Measurements from ENCODE around the gene TAPBPL.
"Not testable (repeated sequence)": the region's sequence is repeated elsewhere in the genome, so short reads cannot be mapped to it uniquely, and the experiment has no call there.

TAPBPL gene

GRCh38 chr12:6494258-6494743, 42.5 kb downstream of the TAPBPL start:
- Histone ChIP-seq H3K14ac (ENCODE audit: low read length in 2 of 2) (no peak overlapping the region), H2BK120ac (ENCODE audit: low read depth, low read length) (no peak overlapping the region), H3K4me3 (ENCODE audit: insufficient read depth in 1 of 2, low read depth in 1 of 2, low read length in 2 of 2) (peak overlapping the region; percentile 61 to 94), H3K18ac (ENCODE audit: low read depth in 1 of 2, low read length in 2 of 2) (peak overlapping the region in 1 of 2 experiments; percentile 18), H2BK15ac (ENCODE audit: low read depth, poor library complexity, severe bottlenecking) (no peak overlapping the region), H3K27ac (ENCODE audit: low read length, poor library complexity, severe bottlenecking) (peak overlapping the region; percentile 49), H4K8ac (ENCODE audit: low read length) (no peak overlapping the region), H2AFZ (ENCODE audit: low read depth, low read length) (peak overlapping the region; percentile 36), H3K36me3 (ENCODE audit: control insufficient read depth in 1 of 2, insufficient read depth in 2 of 2, low read depth in 1 of 2, low read length in 2 of 2) (peaks cover 20 to 46% of the 10 kb centered on the region in 2 experiments), H3K27me3 (ENCODE audit: control insufficient read depth in 1 of 2, insufficient read depth in 1 of 2, low read length in 2 of 2) (no peaks in the 10 kb centered on the region), H3K4ac (ENCODE audit: low read depth in 1 of 2, low read length in 2 of 2) (no peak overlapping the region), H2AK5ac (ENCODE audit: low read length, severe bottlenecking) (no peak overlapping the region), H2BK5ac (ENCODE audit: low read depth, low read length, poor library complexity, severe bottlenecking) (no peak overlapping the region), H3K4me1 (ENCODE audit: control insufficient read depth, insufficient read depth, low read depth, low read length) (no peaks in the 10 kb centered on the region), H3K9ac (ENCODE audit: low read length) (peak overlapping the region; percentile 75), H3K23ac (ENCODE audit: low read length in 2 of 2) (no peak overlapping the region), H3K9me3 (ENCODE audit: control insufficient read depth, low read length) (no peaks in the 10 kb centered on the region), H3K79me1 (replicated peaks; ENCODE audit: low read length, poor library complexity, severe bottlenecking) (peaks cover 33% of the 10 kb centered on the region), H3K4me2 (ENCODE audit: low read length, poor library complexity, severe bottlenecking) (peak overlapping the region; percentile 90), H4K91ac (ENCODE audit: low read length) (no peak overlapping the region), H2BK12ac (ENCODE audit: low read length in 2 of 2) (no peak overlapping the region)
- under 1% methylated on average over 11 of the region's 14 CpGs for WGBS
- no peak for DNase-seq

- Histone ChIP-seq H3K23ac (ENCODE audit: low read length in 2 of 2) (no peak overlapping the region), H3K9ac (ENCODE audit: low read length) (peak overlapping the region; percentile 75), H3K14ac (ENCODE audit: low read length in 2 of 2) (no peak overlapping the region), H3K4me2 (ENCODE audit: low read length, poor library complexity, severe bottlenecking) (peak overlapping the region; percentile 57), H3K79me1 (replicated peaks; ENCODE audit: low read length, poor library complexity, severe bottlenecking) (peaks cover 35% of the 10 kb centered on the region), H3K4ac (ENCODE audit: low read depth in 1 of 2, low read length in 2 of 2) (no peak overlapping the region), H2BK5ac (ENCODE audit: low read depth, low read length, poor library complexity, severe bottlenecking) (no peak overlapping the region), H2BK15ac (ENCODE audit: low read depth, poor library complexity, severe bottlenecking) (no peak overlapping the region), H2BK12ac (ENCODE audit: low read length in 2 of 2) (peak overlapping the region in 1 of 2 experiments; percentile 29), H3K4me1 (ENCODE audit: control insufficient read depth, insufficient read depth, low read depth, low read length) (no peaks in the 10 kb centered on the region), H3K27me3 (ENCODE audit: control insufficient read depth in 1 of 2, insufficient read depth in 1 of 2, low read length in 2 of 2) (no peaks in the 10 kb centered on the region), H3K4me3 (ENCODE audit: insufficient read depth in 1 of 2, low read depth in 1 of 2, low read length in 2 of 2) (peak overlapping the region in 1 of 2 experiments; percentile 94), H2BK120ac (ENCODE audit: low read depth, low read length) (no peak overlapping the region), H4K8ac (ENCODE audit: low read length) (no peak overlapping the region), H4K91ac (ENCODE audit: low read length) (no peak overlapping the region), H2AK5ac (ENCODE audit: low read length, severe bottlenecking) (no peak overlapping the region), H3K27ac (ENCODE audit: low read length, poor library complexity, severe bottlenecking) (no peak overlapping the region), H2AFZ (ENCODE audit: low read depth, low read length) (no peak overlapping the region), H3K18ac (ENCODE audit: low read depth in 1 of 2, low read length in 2 of 2) (no peak overlapping the region), H3K9me3 (ENCODE audit: control insufficient read depth, low read length) (no peaks in the 10 kb centered on the region), H3K36me3 (ENCODE audit: control insufficient read depth in 1 of 2, insufficient read depth in 2 of 2, low read depth in 1 of 2, low read length in 2 of 2) (peaks cover 24 to 52% of the 10 kb centered on the region in 2 experiments)
- WGBS, result no CpG with 5 or more reads among the region's 1 CpG
- DNase-seq, result no peak
Measured at GRCh38 chr12:6494968-6495367, 43.1 kb downstream of the TAPBPL start.

GRCh38 chr12:6497291-6497690, 45.4 kb downstream of the TAPBPL start:
- Histone ChIP-seq H3K79me1 (replicated peaks; ENCODE audit: low read length, poor library complexity, severe bottlenecking) (peaks cover 37% of the 10 kb centered on the region), H3K36me3 (ENCODE audit: control insufficient read depth in 1 of 2, insufficient read depth in 2 of 2, low read depth in 1 of 2, low read length in 2 of 2) (peaks cover 22 to 60% of the 10 kb centered on the region in 2 experiments)
- not testable (repeated sequence) for H3K9ac ChIP-seq (ENCODE audit: low read length); DNase-seq; H2AFZ ChIP-seq (ENCODE audit: low read depth, low read length); H4K91ac ChIP-seq (ENCODE audit: low read length); H3K4me2 ChIP-seq (ENCODE audit: low read length, poor library complexity, severe bottlenecking); H2AK5ac ChIP-seq (ENCODE audit: low read length, severe bottlenecking); H2BK120ac ChIP-seq (ENCODE audit: low read depth, low read length); H3K14ac ChIP-seq (ENCODE audit: low read length in 2 of 2); H3K4ac ChIP-seq (ENCODE audit: low read depth in 1 of 2, low read length in 2 of 2); H2BK12ac ChIP-seq (ENCODE audit: low read length in 2 of 2); H3K27me3 ChIP-seq (ENCODE audit: control insufficient read depth in 1 of 2, insufficient read depth in 1 of 2, low read length in 2 of 2); H3K9me3 ChIP-seq (ENCODE audit: control insufficient read depth, low read length); H3K4me3 ChIP-seq (ENCODE audit: insufficient read depth in 1 of 2, low read depth in 1 of 2, low read length in 2 of 2); H3K23ac ChIP-seq (ENCODE audit: low read length in 2 of 2); H2BK5ac ChIP-seq (ENCODE audit: low read depth, low read length, poor library complexity, severe bottlenecking); H3K18ac ChIP-seq (ENCODE audit: low read depth in 1 of 2, low read length in 2 of 2); H4K8ac ChIP-seq (ENCODE audit: low read length); H3K4me1 ChIP-seq (ENCODE audit: control insufficient read depth, insufficient read depth, low read depth, low read length); H2BK15ac ChIP-seq (ENCODE audit: low read depth, poor library complexity, severe bottlenecking); H3K27ac ChIP-seq (ENCODE audit: low read length, poor library complexity, severe bottlenecking)
- WGBS, result 79% methylated on average over 3 of the region's 3 CpGs

- Histone ChIP-seq H2AFZ (ENCODE audit: low read depth, low read length) (no peak overlapping the region), H3K23ac (ENCODE audit: low read length in 2 of 2) (no peak overlapping the region), H4K91ac (ENCODE audit: low read length) (no peak overlapping the region), H3K4me1 (ENCODE audit: control insufficient read depth, insufficient read depth, low read depth, low read length) (no peaks in the 10 kb centered on the region), H3K9ac (ENCODE audit: low read length) (no peak overlapping the region), H4K8ac (ENCODE audit: low read length) (no peak overlapping the region), H2BK5ac (ENCODE audit: low read depth, low read length, poor library complexity, severe bottlenecking) (no peak overlapping the region), H2BK15ac (ENCODE audit: low read depth, poor library complexity, severe bottlenecking) (no peak overlapping the region), H3K4me3 (ENCODE audit: insufficient read depth in 1 of 2, low read depth in 1 of 2, low read length in 2 of 2) (no peak overlapping the region), H2BK12ac (ENCODE audit: low read length in 2 of 2) (no peak overlapping the region), H2AK5ac (ENCODE audit: low read length, severe bottlenecking) (no peak overlapping the region), H3K18ac (ENCODE audit: low read depth in 1 of 2, low read length in 2 of 2) (no peak overlapping the region), H3K27me3 (ENCODE audit: control insufficient read depth in 1 of 2, insufficient read depth in 1 of 2, low read length in 2 of 2) (no peaks in the 10 kb centered on the region), H3K14ac (ENCODE audit: low read length in 2 of 2) (no peak overlapping the region), H3K79me1 (replicated peaks; ENCODE audit: low read length, poor library complexity, severe bottlenecking) (peaks cover 32% of the 10 kb centered on the region), H3K36me3 (ENCODE audit: control insufficient read depth in 1 of 2, insufficient read depth in 2 of 2, low read depth in 1 of 2, low read length in 2 of 2) (peaks cover 25 to 69% of the 10 kb centered on the region in 2 experiments), H3K9me3 (ENCODE audit: control insufficient read depth, low read length) (no peaks in the 10 kb centered on the region), H2BK120ac (ENCODE audit: low read depth, low read length) (no peak overlapping the region), H3K4me2 (ENCODE audit: low read length, poor library complexity, severe bottlenecking) (no peak overlapping the region), H3K27ac (ENCODE audit: low read length, poor library complexity, severe bottlenecking) (no peak overlapping the region), H3K4ac (ENCODE audit: low read depth in 1 of 2, low read length in 2 of 2) (no peak overlapping the region)
- no peak for DNase-seq
- 96% methylated on average over 2 of the region's 2 CpGs for WGBS
Measured at GRCh38 chr12:6500466-6500865, 48.6 kb downstream of the TAPBPL start.
